Activated CD4-positive, alpha-beta T cell treated with anti-CD3 and anti-CD28 coated beads for 24 hours (primary cell): Measurements from ENCODE around the gene SLC39A11.

ENCODE experiments used
- DNase-seq, 2 donors: peaks; one replicate each; pipeline ENCODE4 v3.0.0-alpha.2; 2020; ENCODE audit warnings: low read depth in 2 of 2

Gene SLC39A11

DNA sequence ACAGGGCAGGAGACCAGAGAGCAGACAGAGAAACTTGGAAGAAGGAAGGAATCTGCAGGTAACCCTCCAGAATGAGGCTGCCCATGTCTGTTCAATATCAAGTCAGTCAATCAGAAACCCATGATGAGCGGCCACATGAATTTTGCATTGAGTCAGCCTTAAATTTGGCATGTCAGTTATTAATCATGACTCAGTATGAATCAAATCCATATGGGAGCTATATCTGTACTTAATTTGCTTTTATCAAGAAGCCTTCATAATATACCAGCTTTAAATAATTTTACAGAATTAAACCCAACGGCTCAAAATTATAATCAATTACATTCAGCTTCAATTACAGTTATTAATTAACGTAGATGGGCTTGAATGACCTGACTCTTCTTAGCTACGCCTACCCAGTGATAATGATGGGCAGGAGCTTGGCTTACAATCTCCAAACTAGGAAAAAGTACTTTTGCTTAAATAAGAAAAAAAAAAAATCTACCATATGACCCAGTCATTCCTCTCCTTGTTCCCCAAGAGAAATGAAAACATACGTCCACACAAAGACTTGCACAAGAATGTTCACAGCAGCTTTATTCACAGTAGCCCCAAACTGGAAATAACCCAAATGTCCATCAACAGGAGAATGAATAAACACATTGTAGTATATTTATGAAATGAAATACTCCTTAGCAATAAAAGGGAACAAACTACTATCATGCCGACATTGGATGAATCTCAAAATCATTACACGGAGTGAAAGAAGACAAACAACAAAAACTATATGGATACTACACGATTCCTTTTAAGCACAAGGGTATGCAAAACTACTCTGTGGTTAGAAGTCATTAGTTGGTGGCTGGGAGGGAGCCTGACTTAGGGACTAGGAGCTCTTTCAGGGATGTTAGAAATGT lies 48.6 kb downstream of the SLC39A11 start:
- DNase-seq: no peak

- no peak for DNase-seq
These were observed 49.4 kb downstream of the SLC39A11 start for GRCh38 chr17:73042809-73043685.

GRCh38 chr17:73042225-73042624 lies 50.3 kb downstream of the SLC39A11 start:
- DNase-seq: no peak

DNA sequence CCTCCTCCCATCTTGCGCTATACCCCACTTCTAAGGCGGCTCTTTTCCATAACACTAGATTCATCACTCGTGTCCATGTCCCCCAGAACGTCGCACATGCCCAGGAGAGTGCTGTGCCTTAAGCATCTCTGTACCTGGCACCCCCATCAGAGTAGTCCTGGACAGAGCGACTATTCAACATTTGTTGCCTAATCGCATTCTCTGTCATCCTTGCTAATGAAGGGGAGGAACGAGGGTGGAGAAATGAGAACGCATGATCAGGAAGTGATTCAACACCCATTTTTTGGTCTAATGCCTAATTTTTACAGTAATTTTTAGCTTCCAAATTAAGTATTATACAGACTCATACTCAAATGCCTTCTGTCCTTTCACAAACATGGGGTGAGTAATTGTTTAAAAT lies 53.2 kb downstream of the SLC39A11 start:
- no peak for DNase-seq

GRCh38 chr17:73031472-73031871 lies 61.0 kb downstream of the SLC39A11 start:
- no peak for DNase-seq

DNA sequence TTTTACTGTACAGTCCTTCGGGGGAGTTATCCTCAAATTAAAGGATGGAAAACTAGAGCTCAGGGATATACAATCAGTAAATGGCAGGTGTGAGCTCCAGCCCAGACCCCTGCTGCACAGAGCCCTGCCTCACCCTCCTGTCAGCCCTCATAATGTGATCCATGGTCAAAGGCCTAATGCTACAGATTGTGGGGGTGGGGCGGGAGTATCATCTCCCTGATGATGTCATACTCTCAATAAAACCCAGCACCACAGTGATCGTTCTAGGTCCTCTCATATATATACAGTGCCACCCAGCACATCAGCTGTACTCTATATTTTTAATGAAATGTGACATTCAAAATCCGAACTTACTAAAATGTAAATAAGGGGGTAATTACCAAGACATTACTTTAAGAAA lies 61.5 kb downstream of the SLC39A11 start:
- no peak for DNase-seq

GRCh38 chr17:73030501-73030921 lies 62.0 kb downstream of the SLC39A11 start:
- DNase-seq: no peak

GRCh38 chr17:73029991-73030390 lies 62.5 kb downstream of the SLC39A11 start:
- no peak for DNase-seq

GRCh38 chr17:73029021-73029420 lies 63.5 kb downstream of the SLC39A11 start:
- no peak for DNase-seq

DNA sequence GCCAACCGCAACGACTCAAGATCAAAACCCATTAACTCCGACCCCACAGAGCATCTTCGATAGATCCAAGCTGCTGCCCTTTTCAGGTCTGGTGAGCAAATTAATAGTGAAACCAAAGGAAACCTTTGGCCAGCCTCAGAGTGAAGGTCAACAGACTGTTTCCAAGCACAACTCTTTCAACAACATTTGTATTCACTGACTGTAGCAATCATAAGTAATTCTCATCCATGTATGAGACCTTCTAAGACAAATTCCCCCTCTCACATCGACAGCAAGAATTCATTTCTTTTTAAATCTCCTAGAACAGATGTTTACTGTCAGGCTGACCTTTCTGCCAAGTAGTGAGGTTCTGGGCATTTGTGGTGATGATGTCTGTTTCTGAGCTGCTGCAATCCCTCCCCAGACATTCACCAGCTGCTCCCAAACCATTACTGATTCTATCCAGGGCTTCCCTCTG lies 64.2 kb downstream of the SLC39A11 start:
- no peak for DNase-seq

DNA sequence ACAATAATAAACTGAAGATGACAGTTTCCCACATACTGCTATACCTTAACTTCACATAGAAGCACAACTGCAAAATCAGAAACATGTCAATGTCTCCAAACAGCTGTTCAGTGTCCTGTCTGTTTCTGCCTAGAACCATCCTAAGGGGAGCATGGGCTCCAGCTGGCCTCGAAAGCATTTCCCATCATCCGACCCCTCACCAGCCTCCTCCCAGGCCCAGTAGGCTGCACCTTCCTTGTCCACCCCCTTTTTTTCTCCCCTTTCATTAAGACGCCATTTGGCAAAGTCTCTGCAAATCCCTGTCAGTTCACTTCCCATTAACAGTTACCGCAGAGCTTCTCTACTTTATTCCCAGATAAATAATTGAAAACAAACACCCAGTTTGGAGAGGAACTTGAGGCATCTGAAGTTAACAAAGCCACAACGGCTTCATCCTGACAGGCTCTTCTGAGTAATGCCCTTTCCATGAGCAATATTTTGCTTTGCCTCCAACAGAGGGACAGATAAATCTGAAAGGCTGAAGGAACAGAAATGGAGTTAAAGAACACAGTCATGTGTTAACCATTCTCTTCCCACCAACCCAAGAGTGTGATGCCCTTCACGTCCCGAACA lies 65.3 kb downstream of the SLC39A11 start:
- DNase-seq: no peak

DNA sequence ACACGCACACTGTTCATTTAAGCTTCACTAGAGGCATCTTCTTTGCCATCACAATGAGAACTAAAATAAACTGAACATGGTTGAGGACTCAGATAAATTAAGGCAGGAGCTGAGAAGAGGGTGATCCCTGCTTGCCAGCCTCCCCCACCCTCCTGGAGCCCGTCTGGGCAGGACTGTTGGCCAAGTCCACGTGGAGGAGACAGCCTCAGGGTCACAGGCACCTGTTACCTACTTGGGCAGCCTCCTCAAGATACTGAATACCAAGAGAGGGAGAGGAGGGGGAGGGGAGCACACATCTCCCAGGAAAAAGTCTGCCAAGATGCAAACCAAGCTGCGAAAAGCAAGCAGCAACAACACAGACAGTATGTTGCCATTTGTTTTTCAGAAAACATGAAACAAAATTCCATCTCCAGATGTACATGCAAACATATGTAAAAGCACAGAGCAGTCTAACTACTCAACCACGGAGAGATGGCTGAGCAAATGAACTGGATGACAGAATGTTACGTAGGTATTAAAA lies 67.4 kb downstream of the SLC39A11 start:
- DNase-seq: no peak

DNA sequence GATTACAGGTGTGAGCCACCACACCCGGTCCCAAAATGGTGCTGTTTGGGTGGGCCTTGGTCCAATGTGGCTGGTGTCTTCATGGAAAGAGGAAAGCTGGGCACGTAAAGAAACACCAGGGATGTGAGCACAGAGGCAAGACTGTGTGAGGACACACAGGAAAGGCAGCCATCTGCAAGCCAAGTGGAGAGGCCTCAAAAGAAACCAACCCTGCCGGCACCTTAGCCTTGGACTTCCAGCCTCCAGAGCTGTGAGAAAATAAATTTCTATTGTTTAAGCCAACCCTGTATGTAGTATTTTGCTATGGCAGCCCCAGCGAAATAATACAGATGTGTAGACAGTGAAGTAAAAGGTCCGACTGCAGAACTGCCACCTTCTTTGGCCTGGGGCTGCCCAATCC lies 68.7 kb downstream of the SLC39A11 start:
- no peak for DNase-seq

DNA sequence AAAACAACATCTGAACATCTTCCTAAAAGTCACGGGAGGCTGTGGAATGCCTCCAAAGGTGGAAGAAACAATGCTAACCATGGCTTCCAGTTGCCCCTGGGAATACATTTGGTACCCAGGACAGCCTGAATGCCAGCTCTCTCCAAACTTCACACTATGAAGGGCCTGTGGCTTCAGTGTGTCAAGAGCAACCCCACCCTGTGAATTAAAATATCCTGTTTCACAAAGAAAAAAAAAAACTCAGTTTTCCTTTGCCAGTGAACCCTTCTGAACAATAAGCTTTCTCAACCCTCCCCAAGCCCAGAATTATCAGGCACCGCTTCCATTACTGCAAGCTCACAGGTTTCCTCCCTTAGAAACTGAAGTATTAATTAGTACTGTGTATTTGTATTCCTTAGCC lies 69.8 kb downstream of the SLC39A11 start:
- DNase-seq: no peak

- DNase-seq: no peak
These were observed 70.7 kb downstream of the SLC39A11 start for GRCh38 chr17:73021771-73022170.

- DNase-seq: no peak
These were observed 72.4 kb downstream of the SLC39A11 start for GRCh38 chr17:73020110-73020509.

DNA sequence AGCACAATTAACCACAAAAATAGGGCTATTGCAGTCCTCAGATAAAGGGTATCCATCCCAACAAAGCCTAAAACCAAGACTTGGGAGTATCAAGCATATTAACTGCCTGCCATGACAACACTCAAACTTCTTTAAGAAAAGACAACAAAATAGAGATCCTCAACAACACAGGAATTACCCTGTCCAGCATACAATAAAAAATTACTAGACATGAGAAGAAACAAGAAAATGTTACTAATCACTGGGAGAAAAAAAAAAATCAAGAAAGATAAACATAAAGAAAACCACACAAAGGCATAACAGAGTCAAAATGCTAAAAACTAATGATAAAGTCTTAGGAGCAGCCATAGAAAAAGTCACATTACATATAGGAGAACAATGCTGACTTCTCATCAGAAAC lies 73.9 kb downstream of the SLC39A11 start:
- no peak for DNase-seq

- no peak for DNase-seq
These were observed 74.8 kb downstream of the SLC39A11 start for GRCh38 chr17:73017658-73018057.

GRCh38 chr17:73015722-73016276 lies 76.7 kb downstream of the SLC39A11 start:
- DNase-seq: no peak

DNA sequence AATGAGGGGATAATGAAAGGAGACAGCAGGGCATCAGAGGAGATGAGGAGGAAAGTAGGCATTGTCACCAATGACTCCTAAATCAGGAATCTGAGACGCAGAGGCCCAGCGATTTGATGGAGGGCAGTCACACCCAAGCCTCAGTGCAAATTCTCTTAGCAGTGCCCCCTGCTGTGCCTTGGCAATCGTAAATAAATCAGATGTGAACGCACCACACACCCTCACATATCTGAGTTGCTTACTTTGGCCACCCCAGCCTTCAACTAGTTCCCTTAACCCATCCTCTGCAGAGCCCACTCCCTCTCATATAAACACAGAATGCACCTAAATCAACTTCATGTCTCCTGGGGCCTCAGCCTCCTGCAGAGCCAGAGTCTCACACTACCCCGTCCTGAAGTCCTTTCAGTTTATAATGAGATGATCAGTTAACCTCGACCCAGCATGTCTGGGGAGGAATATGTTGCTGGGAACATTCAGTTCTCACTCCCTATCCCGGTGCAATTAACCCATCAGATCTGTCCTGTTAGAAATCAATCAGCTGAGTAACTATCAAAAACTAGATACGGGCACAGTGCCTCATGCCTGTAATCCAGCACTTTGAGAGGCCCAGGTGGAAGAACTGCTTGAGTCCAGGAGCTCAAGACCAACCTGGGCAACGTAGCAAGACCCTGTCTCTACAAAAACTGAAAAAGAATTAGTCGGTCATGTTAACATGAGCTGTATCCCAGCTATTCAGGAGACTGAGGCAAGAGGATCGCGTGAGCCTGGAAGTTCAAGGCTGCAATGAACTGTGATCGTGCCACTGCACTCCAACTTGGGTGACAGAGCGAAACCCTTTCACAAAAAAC lies 78.4 kb downstream of the SLC39A11 start:
- DNase-seq: no peak

- DNase-seq: no peak
These were observed 79.2 kb downstream of the SLC39A11 start for GRCh38 chr17:73013301-73013700.
